ENCODE results near the gene RNF208.

RNF208 gene

GRCh38 chr9:137233143-137233980 lies 11.3 kb upstream of the RNF208 start:
- TF ChIP-seq CTCF (conservative IDR thresholded peaks at IDR 0.05; ENCODE audit: low read length) (no peak), EZH2phosphoT487 (IDR thresholded peaks at IDR 0.05; ENCODE audit: borderline replicate concordance) (no peak)
- no peaks in the 10 kb centered on the region for H3K9me2 ChIP-seq (replicated peaks; ENCODE audit: low read depth, low read length)
- H3K9ac ChIP-seq (ENCODE audit: low read depth, low read length, poor library complexity, severe bottlenecking): no peak overlapping the region
- peaks cover 9% of the 10 kb centered on the region; the same call in 1 of the 2 replicates for H3K79me2 ChIP-seq (ENCODE audit: insufficient read depth, low read length)
- H3F3A ChIP-seq (ENCODE audit: low read depth): no peaks in the 10 kb centered on the region
- no peaks in the 10 kb centered on the region for H3K27me3 ChIP-seq (ENCODE audit: insufficient read depth, low read length, poor library complexity, severe bottlenecking)
- H4K20me1 ChIP-seq (ENCODE audit: insufficient read depth, low read length, poor library complexity, severe bottlenecking): no peaks in the 10 kb centered on the region
- no peak overlapping the region for H2AFZ ChIP-seq (ENCODE audit: low read length)
- no peak overlapping the region for H3K4me3 ChIP-seq (ENCODE audit: low read length, poor library complexity, severe bottlenecking)
- no peak overlapping the region for H3K4me2 ChIP-seq (ENCODE audit: low read depth, low read length, poor library complexity, severe bottlenecking)
- peaks cover 18% of the 10 kb centered on the region for H3K4me1 ChIP-seq (ENCODE audit: insufficient read depth, low read length, poor library complexity, severe bottlenecking)
- no peaks in the 10 kb centered on the region for H3K36me3 ChIP-seq (ENCODE audit: insufficient read depth, low read length)
- no peaks in the 10 kb centered on the region for H3K9me3 ChIP-seq (ENCODE audit: insufficient read depth, low read depth, low read length)

GRCh38 chr9:137232510-137232909 lies 10.5 kb upstream of the RNF208 start:
- no peaks in the 10 kb centered on the region for H3F3A ChIP-seq (ENCODE audit: low read depth)
- no peaks in the 10 kb centered on the region for H3K36me3 ChIP-seq (ENCODE audit: insufficient read depth, low read length)
- no peak overlapping the region for H3K9ac ChIP-seq (ENCODE audit: low read depth, low read length, poor library complexity, severe bottlenecking)
- no peaks in the 10 kb centered on the region for H3K9me2 ChIP-seq (replicated peaks; ENCODE audit: low read depth, low read length)
- H3K4me1 ChIP-seq (ENCODE audit: insufficient read depth, low read length, poor library complexity, severe bottlenecking): peaks cover 10% of the 10 kb centered on the region
- no peak overlapping the region for H3K4me2 ChIP-seq (ENCODE audit: low read depth, low read length, poor library complexity, severe bottlenecking)
- H3K79me2 ChIP-seq (ENCODE audit: insufficient read depth, low read length): peaks cover 2% of the 10 kb centered on the region; the same call in 1 of the 2 replicates
- no peak overlapping the region for H3K4me3 ChIP-seq (ENCODE audit: low read length, poor library complexity, severe bottlenecking)
- H2AFZ ChIP-seq (ENCODE audit: low read length): no peak overlapping the region
- TF ChIP-seq CTCF (conservative IDR thresholded peaks at IDR 0.05; ENCODE audit: low read length): no peak
- no peak for TF ChIP-seq EZH2phosphoT487 (IDR thresholded peaks at IDR 0.05; ENCODE audit: borderline replicate concordance)
- H3K27me3 ChIP-seq (ENCODE audit: insufficient read depth, low read length, poor library complexity, severe bottlenecking): no peaks in the 10 kb centered on the region
- no peaks in the 10 kb centered on the region for H4K20me1 ChIP-seq (ENCODE audit: insufficient read depth, low read length, poor library complexity, severe bottlenecking)
- H3K9me3 ChIP-seq (ENCODE audit: insufficient read depth, low read depth, low read length): no peaks in the 10 kb centered on the region

GRCh38 chr9:137232101-137232500 lies 10.1 kb upstream of the RNF208 start:
- Histone ChIP-seq H3K36me3 (ENCODE audit: insufficient read depth, low read length) (no peaks in the 10 kb centered on the region), H3K9me3 (ENCODE audit: insufficient read depth, low read depth, low read length) (no peaks in the 10 kb centered on the region), H3F3A (ENCODE audit: low read depth) (no peaks in the 10 kb centered on the region), H3K27me3 (ENCODE audit: insufficient read depth, low read length, poor library complexity, severe bottlenecking) (no peaks in the 10 kb centered on the region), H3K79me2 (ENCODE audit: insufficient read depth, low read length) (no peaks in the 10 kb centered on the region), H3K4me2 (ENCODE audit: low read depth, low read length, poor library complexity, severe bottlenecking) (no peak overlapping the region), H3K4me3 (ENCODE audit: low read length, poor library complexity, severe bottlenecking) (no peak overlapping the region), H3K9ac (ENCODE audit: low read depth, low read length, poor library complexity, severe bottlenecking) (no peak overlapping the region), H3K9me2 (replicated peaks; ENCODE audit: low read depth, low read length) (no peaks in the 10 kb centered on the region), H4K20me1 (ENCODE audit: insufficient read depth, low read length, poor library complexity, severe bottlenecking) (no peaks in the 10 kb centered on the region), H2AFZ (ENCODE audit: low read length) (no peak overlapping the region), H3K4me1 (ENCODE audit: insufficient read depth, low read length, poor library complexity, severe bottlenecking) (peaks cover 6% of the 10 kb centered on the region)
- no peak for TF ChIP-seq EZH2phosphoT487 (IDR thresholded peaks at IDR 0.05; ENCODE audit: borderline replicate concordance)
- no peak for TF ChIP-seq CTCF (conservative IDR thresholded peaks at IDR 0.05; ENCODE audit: low read length)
